Esophagus squamous epithelium (tissue), 4 donors: ENCODE measurements around the gene ANK3.
"Not testable (repeated sequence)": the region's sequence is repeated elsewhere in the genome, so short reads cannot be mapped to it uniquely, and the experiment has no call there.

Experiments
- POLR2A ChIP-seq, 4 donors: fragments of 450-650 bp; IDR thresholded peaks; one replicate each; pipeline ENCODE4 v1.6.1; 2017; ENCODE audit warnings: antibody characterized with exemption in 4 of 4, mild to moderate bottlenecking in 4 of 4, moderate library complexity in 3 of 4
- TF ChIP-seq, protein P1 (sequence below), 6 experiments: fragments of 450-650 bp in 4 of 6; fragments of 200-600 bp in 2 of 6; sonication (generic) in 2 of 6; IDR thresholded peaks; one replicate each; pipeline ENCODE4 v1.5.1; 2016 to 2019; ENCODE audit warnings: antibody characterized with exemption in 6 of 6, mild to moderate bottlenecking in 4 of 6, moderate library complexity in 4 of 6

DNA sequence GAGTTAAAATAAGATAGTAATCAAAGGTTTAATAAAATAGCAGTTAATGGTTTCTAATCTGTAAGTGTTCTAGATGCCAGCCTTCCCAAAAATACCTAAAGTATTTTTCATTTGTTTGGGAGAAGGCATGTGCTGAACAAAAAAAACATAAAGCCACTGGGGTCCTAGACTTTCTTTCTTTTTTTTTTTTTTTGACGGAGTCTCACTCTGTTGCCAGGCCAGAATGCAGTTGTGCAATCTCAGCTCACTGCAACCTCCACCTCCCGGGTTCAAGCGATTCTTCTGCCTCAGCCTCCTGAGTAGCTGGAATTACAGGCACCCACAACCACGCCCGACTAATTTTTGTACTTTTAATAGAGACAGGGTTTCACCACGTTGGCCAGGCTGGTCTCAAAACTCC is 97.1 kb downstream of the ANK3 start:
- TF ChIP-seq, protein P1, sequence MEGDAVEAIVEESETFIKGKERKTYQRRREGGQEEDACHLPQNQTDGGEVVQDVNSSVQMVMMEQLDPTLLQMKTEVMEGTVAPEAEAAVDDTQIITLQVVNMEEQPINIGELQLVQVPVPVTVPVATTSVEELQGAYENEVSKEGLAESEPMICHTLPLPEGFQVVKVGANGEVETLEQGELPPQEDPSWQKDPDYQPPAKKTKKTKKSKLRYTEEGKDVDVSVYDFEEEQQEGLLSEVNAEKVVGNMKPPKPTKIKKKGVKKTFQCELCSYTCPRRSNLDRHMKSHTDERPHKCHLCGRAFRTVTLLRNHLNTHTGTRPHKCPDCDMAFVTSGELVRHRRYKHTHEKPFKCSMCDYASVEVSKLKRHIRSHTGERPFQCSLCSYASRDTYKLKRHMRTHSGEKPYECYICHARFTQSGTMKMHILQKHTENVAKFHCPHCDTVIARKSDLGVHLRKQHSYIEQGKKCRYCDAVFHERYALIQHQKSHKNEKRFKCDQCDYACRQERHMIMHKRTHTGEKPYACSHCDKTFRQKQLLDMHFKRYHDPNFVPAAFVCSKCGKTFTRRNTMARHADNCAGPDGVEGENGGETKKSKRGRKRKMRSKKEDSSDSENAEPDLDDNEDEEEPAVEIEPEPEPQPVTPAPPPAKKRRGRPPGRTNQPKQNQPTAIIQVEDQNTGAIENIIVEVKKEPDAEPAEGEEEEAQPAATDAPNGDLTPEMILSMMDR (IDR thresholded peaks at IDR 0.05): not testable (repeated sequence)
- not testable (repeated sequence) for TF ChIP-seq POLR2A (IDR thresholded peaks at IDR 0.05)
